ENCODE data around the gene B9D1. TPM values are rescaled to one million over a fixed set of nuclear protein-coding genes. Genes with fewer than 3 reads are reported as not detected.

The B9D1 gene
- total RNA-seq, 2 experiments from 2014 or later = 21.1 to 38.1 TPM

GRCh38 chr17:19392303-19392702 lies 29.8 kb upstream of the B9D1 start:
- Histone ChIP-seq H3K79me2 (ENCODE audit: insufficient read depth, low read depth, low read length) (no peaks in the 10 kb centered on the region), H3K4me1 (ENCODE audit: insufficient read depth, low read length, poor library complexity, severe bottlenecking) (peaks cover 7% of the 10 kb centered on the region), H3K36me3 (ENCODE audit: insufficient read depth, low read length) (no peaks in the 10 kb centered on the region), H3K9me2 (ENCODE audit: insufficient read depth, low read length) (no peaks in the 10 kb centered on the region), H2AFZ (ENCODE audit: low read length) (no peak overlapping the region), H3K27ac (ENCODE audit: low read depth, low read length, poor library complexity, severe bottlenecking) (no peak overlapping the region), H4K20me1 (ENCODE audit: insufficient read depth, low read length) (no peaks in the 10 kb centered on the region), H3K4me3 (ENCODE audit: low read depth, low read length, poor library complexity, severe bottlenecking) (no peak overlapping the region), H3K4me2 (ENCODE audit: low read length) (no peak overlapping the region), H3K9me3 (ENCODE audit: low read length) (no peaks in the 10 kb centered on the region)
- BruUV-seq (replicated peaks) = no TSS peak
- TF ChIP-seq EZH2phosphoT487 (IDR thresholded peaks at IDR 0.05; ENCODE audit: borderline replicate concordance, low read depth, low read length) (no peak), CTCF (conservative IDR thresholded peaks at IDR 0.05; ENCODE audit: low read length) (no peak)
- intact Hi-C loops (cut with micrococcal nuclease; ENCODE audit: unreplicated experiment) = no loop called here
- ChIA-PET POLR2A (no interaction called here), CTCF (ENCODE audit: unreplicated experiment) (interaction anchor here (0.7 kb wide), 1 partner anchor 14 kb away, joined by 4 read pairs; the partner anchor contains the start of gene MAPK7)
- no peak for DNase-seq (ENCODE audit: low spot score)

GRCh38 chr17:19391432-19391831 lies 28.9 kb upstream of the B9D1 start:
- H3K9me3 ChIP-seq (ENCODE audit: low read length) = no peaks in the 10 kb centered on the region
- H4K20me1 ChIP-seq (ENCODE audit: insufficient read depth, low read length) = no peaks in the 10 kb centered on the region
- no TSS peak for BruUV-seq (replicated peaks)
- no peak overlapping the region for H3K4me2 ChIP-seq (ENCODE audit: low read length)
- no peak overlapping the region for H3K27ac ChIP-seq (ENCODE audit: low read depth, low read length, poor library complexity, severe bottlenecking)
- TF ChIP-seq CTCF (conservative IDR thresholded peaks at IDR 0.05; ENCODE audit: low read length) (no peak), EZH2phosphoT487 (IDR thresholded peaks at IDR 0.05; ENCODE audit: borderline replicate concordance, low read depth, low read length) (no peak)
- no peak overlapping the region for H2AFZ ChIP-seq (ENCODE audit: low read length)
- H3K4me3 ChIP-seq (ENCODE audit: low read depth, low read length, poor library complexity, severe bottlenecking) = no peak overlapping the region
- intact Hi-C loops (cut with micrococcal nuclease; ENCODE audit: unreplicated experiment) = no loop called here
- DNase-seq (ENCODE audit: low spot score) = no peak
- POLR2A ChIA-PET = no interaction called here
- peaks cover 11% of the 10 kb centered on the region for H3K4me1 ChIP-seq (ENCODE audit: insufficient read depth, low read length, poor library complexity, severe bottlenecking)
- H3K36me3 ChIP-seq (ENCODE audit: insufficient read depth, low read length) = no peaks in the 10 kb centered on the region
- H3K79me2 ChIP-seq (ENCODE audit: insufficient read depth, low read depth, low read length) = no peaks in the 10 kb centered on the region
- H3K9me2 ChIP-seq (ENCODE audit: insufficient read depth, low read length) = no peaks in the 10 kb centered on the region
- CTCF ChIA-PET (ENCODE audit: unreplicated experiment) = no interaction called here

- TF ChIP-seq CTCF (conservative IDR thresholded peaks at IDR 0.05; ENCODE audit: low read length) (no peak), EZH2phosphoT487 (IDR thresholded peaks at IDR 0.05; ENCODE audit: borderline replicate concordance, low read depth, low read length) (no peak)
- DNase-seq (ENCODE audit: low spot score) = no peak
- Histone ChIP-seq H3K9me3 (ENCODE audit: low read length) (no peaks in the 10 kb centered on the region), H3K36me3 (ENCODE audit: insufficient read depth, low read length) (no peaks in the 10 kb centered on the region), H3K4me1 (ENCODE audit: insufficient read depth, low read length, poor library complexity, severe bottlenecking) (peaks cover 11% of the 10 kb centered on the region), H3K4me2 (ENCODE audit: low read length) (no peak overlapping the region), H3K79me2 (ENCODE audit: insufficient read depth, low read depth, low read length) (no peaks in the 10 kb centered on the region), H3K27ac (ENCODE audit: low read depth, low read length, poor library complexity, severe bottlenecking) (no peak overlapping the region), H2AFZ (ENCODE audit: low read length) (no peak overlapping the region), H3K4me3 (ENCODE audit: low read depth, low read length, poor library complexity, severe bottlenecking) (no peak overlapping the region), H4K20me1 (ENCODE audit: insufficient read depth, low read length) (no peaks in the 10 kb centered on the region), H3K9me2 (ENCODE audit: insufficient read depth, low read length) (no peaks in the 10 kb centered on the region)
- intact Hi-C loops (cut with micrococcal nuclease; ENCODE audit: unreplicated experiment) = no loop called here
- ChIA-PET POLR2A (no interaction called here), CTCF (ENCODE audit: unreplicated experiment) (no interaction called here)
- BruUV-seq (replicated peaks) = no TSS peak
Measured at GRCh38 chr17:19390951-19391350, 28.4 kb upstream of the B9D1 start.

All from OCI-LY7 (cell line).